ENCODE measurements around the gene IFRD2.

Gene IFRD2

GRCh38 chr3:50239649-50240048 is 52.6 kb downstream of the IFRD2 start:
- H3K9me3 ChIP-seq (ENCODE audit: low read length): no peaks in the 10 kb centered on the region
- H3K4me1 ChIP-seq (ENCODE audit: insufficient read depth, low read length): peaks cover 69% of the 10 kb centered on the region
- H3K27me3 ChIP-seq (ENCODE audit: control insufficient read depth in 1 of 2, insufficient read depth in 2 of 2, low read length in 2 of 2): no peaks in the 10 kb centered on the region
- H3K4me3 ChIP-seq (ENCODE audit: low read depth in 1 of 2, low read length in 2 of 2): peak overlapping the region in 1 of 2 donors; percentile 1
- H3K36me3 ChIP-seq (ENCODE audit: insufficient read depth, low read length): peaks cover 4% of the 10 kb centered on the region
- peak overlapping the region; percentile 32 for H3K9ac ChIP-seq (ENCODE audit: low read length)
- H3K27ac ChIP-seq (ENCODE audit: low read depth, low read length): peak overlapping the region; percentile 91

DNA sequence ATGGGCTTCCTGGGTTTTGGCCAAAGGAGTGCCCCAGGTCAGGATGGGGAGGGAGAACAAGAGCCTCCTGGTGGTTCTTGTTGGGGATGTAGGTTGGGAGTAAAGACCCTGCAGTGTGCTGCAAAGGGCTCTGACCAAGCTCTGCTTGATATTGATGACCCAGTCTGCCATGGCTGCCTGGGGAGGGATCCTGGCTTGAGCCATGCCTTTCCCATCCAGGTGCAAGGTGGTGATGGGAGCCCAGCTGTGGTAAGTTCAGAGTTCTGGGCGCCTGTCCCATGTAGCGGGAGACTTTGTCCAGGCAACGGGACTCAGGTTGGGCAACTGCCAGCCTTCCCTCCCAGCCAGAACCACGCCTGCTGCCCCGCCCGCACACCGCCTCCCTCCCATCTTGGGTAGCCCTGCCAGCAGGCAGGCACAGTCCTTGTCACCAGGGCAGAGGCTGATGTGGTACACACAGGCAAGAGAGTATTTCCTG is 53.6 kb downstream of the IFRD2 start:
- Histone ChIP-seq H3K9ac (ENCODE audit: low read length) (peak overlapping the region; percentile 98), H3K4me3 (ENCODE audit: low read depth in 1 of 2, low read length in 2 of 2) (peak overlapping the region; percentile 62 to 96), H3K27ac (ENCODE audit: low read depth, low read length) (peak overlapping the region; percentile 91)

GRCh38 chr3:50237754-50238548 is 54.3 kb downstream of the IFRD2 start:
- H3K36me3 ChIP-seq (ENCODE audit: insufficient read depth, low read length): peaks cover 4% of the 10 kb centered on the region
- H3K4me1 ChIP-seq (ENCODE audit: insufficient read depth, low read length): peaks cover 57% of the 10 kb centered on the region
- H3K4me3 ChIP-seq (ENCODE audit: low read depth in 1 of 2, low read length in 2 of 2): peak overlapping the region; percentile 62 to 96
- peak overlapping the region; percentile 91 for H3K27ac ChIP-seq (ENCODE audit: low read depth, low read length)
- H3K27me3 ChIP-seq (ENCODE audit: control insufficient read depth in 1 of 2, insufficient read depth in 2 of 2, low read length in 2 of 2): no peaks in the 10 kb centered on the region
- H3K9me3 ChIP-seq (ENCODE audit: low read length): no peaks in the 10 kb centered on the region
- H3K9ac ChIP-seq (ENCODE audit: low read length): peak overlapping the region; percentile 98

More for the DNA sequence above, 53.6 kb downstream of the IFRD2 start:
- Histone ChIP-seq H3K36me3 (ENCODE audit: insufficient read depth, low read length) (peaks cover 4% of the 10 kb centered on the region), H3K27me3 (ENCODE audit: control insufficient read depth in 1 of 2, insufficient read depth in 2 of 2, low read length in 2 of 2) (no peaks in the 10 kb centered on the region), H3K4me1 (ENCODE audit: insufficient read depth, low read length) (peaks cover 64% of the 10 kb centered on the region), H3K9me3 (ENCODE audit: low read length) (no peaks in the 10 kb centered on the region)

All from muscle layer of colon (tissue), 2 donors.